ENCODE data around the gene ENO3.
"Not testable (repeated sequence)": the region's sequence is repeated elsewhere in the genome, so short reads cannot be mapped to it uniquely, and the experiment has no call there.

Gene ENO3

GRCh38 chr17:4906642-4907041, 44.3 kb upstream of the ENO3 start:
- H4K8ac ChIP-seq (ENCODE audit: low read length); H3K4ac ChIP-seq (ENCODE audit: low read depth in 1 of 2, low read length in 2 of 2); H3K4me2 ChIP-seq (ENCODE audit: low read length, poor library complexity, severe bottlenecking); H2BK120ac ChIP-seq (ENCODE audit: low read depth, low read length); H3K36me3 ChIP-seq (ENCODE audit: control insufficient read depth in 1 of 2, insufficient read depth in 2 of 2, low read depth in 1 of 2, low read length in 2 of 2); H3K18ac ChIP-seq (ENCODE audit: low read depth in 1 of 2, low read length in 2 of 2); H2BK15ac ChIP-seq (ENCODE audit: low read depth, poor library complexity, severe bottlenecking); H3K14ac ChIP-seq (ENCODE audit: low read length in 2 of 2); H3K23ac ChIP-seq (ENCODE audit: low read length in 2 of 2); DNase-seq; H3K27ac ChIP-seq (ENCODE audit: low read length, poor library complexity, severe bottlenecking); H2BK12ac ChIP-seq (ENCODE audit: low read length in 2 of 2); H2AFZ ChIP-seq (ENCODE audit: low read depth, low read length); H3K79me1 ChIP-seq (replicated peaks; ENCODE audit: low read length, poor library complexity, severe bottlenecking); H3K4me3 ChIP-seq (ENCODE audit: insufficient read depth in 1 of 2, low read depth in 1 of 2, low read length in 2 of 2); H2BK5ac ChIP-seq (ENCODE audit: low read depth, low read length, poor library complexity, severe bottlenecking); H2AK5ac ChIP-seq (ENCODE audit: low read length, severe bottlenecking); H3K9ac ChIP-seq (ENCODE audit: low read length); H3K9me3 ChIP-seq (ENCODE audit: control insufficient read depth, low read length); H4K91ac ChIP-seq (ENCODE audit: low read length): not testable (repeated sequence)
- Histone ChIP-seq H3K4me1 (ENCODE audit: control insufficient read depth, insufficient read depth, low read depth, low read length) (peaks cover 14% of the 10 kb centered on the region), H3K27me3 (ENCODE audit: control insufficient read depth in 1 of 2, insufficient read depth in 1 of 2, low read length in 2 of 2) (peaks cover 3 to 29% of the 10 kb centered on the region in 2 experiments)

- Histone ChIP-seq H3K27me3 (ENCODE audit: control insufficient read depth in 1 of 2, insufficient read depth in 1 of 2, low read length in 2 of 2) (peaks cover 3 to 16% of the 10 kb centered on the region in 2 experiments), H2BK5ac (ENCODE audit: low read depth, low read length, poor library complexity, severe bottlenecking) (no peak overlapping the region), H3K27ac (ENCODE audit: low read length, poor library complexity, severe bottlenecking) (peak overlapping the region; percentile 3), H2AFZ (ENCODE audit: low read depth, low read length) (peak overlapping the region; percentile 34), H3K4ac (ENCODE audit: low read depth in 1 of 2, low read length in 2 of 2) (peak overlapping the region in 1 of 2 experiments; percentile 40), H4K91ac (ENCODE audit: low read length) (peak overlapping the region; percentile 2), H3K9me3 (ENCODE audit: control insufficient read depth, low read length) (no peaks in the 10 kb centered on the region), H3K14ac (ENCODE audit: low read length in 2 of 2) (no peak overlapping the region), H2BK120ac (ENCODE audit: low read depth, low read length) (no peak overlapping the region), H2AK5ac (ENCODE audit: low read length, severe bottlenecking) (no peak overlapping the region), H2BK15ac (ENCODE audit: low read depth, poor library complexity, severe bottlenecking) (no peak overlapping the region), H3K36me3 (ENCODE audit: control insufficient read depth in 1 of 2, insufficient read depth in 2 of 2, low read depth in 1 of 2, low read length in 2 of 2) (no peaks in the 10 kb centered on the region), H2BK12ac (ENCODE audit: low read length in 2 of 2) (peak overlapping the region; percentile 29 to 38), H3K18ac (ENCODE audit: low read depth in 1 of 2, low read length in 2 of 2) (peak overlapping the region; percentile 1 to 79), H3K23ac (ENCODE audit: low read length in 2 of 2) (no peak overlapping the region), H3K9ac (ENCODE audit: low read length) (peak overlapping the region; percentile 74), H3K79me1 (replicated peaks; ENCODE audit: low read length, poor library complexity, severe bottlenecking) (no peaks in the 10 kb centered on the region), H3K4me2 (ENCODE audit: low read length, poor library complexity, severe bottlenecking) (no peak overlapping the region), H3K4me1 (ENCODE audit: control insufficient read depth, insufficient read depth, low read depth, low read length) (peaks cover 14% of the 10 kb centered on the region), H4K8ac (ENCODE audit: low read length) (peak overlapping the region; percentile 9), H3K4me3 (ENCODE audit: insufficient read depth in 1 of 2, low read depth in 1 of 2, low read length in 2 of 2) (no peak overlapping the region)
- 40% methylated on average over 10 of the region's 10 CpGs for WGBS
- DNase-seq, result peak; percentile 39
Observed at GRCh38 chr17:4908301-4908700, 42.6 kb upstream of the ENO3 start.

DNA sequence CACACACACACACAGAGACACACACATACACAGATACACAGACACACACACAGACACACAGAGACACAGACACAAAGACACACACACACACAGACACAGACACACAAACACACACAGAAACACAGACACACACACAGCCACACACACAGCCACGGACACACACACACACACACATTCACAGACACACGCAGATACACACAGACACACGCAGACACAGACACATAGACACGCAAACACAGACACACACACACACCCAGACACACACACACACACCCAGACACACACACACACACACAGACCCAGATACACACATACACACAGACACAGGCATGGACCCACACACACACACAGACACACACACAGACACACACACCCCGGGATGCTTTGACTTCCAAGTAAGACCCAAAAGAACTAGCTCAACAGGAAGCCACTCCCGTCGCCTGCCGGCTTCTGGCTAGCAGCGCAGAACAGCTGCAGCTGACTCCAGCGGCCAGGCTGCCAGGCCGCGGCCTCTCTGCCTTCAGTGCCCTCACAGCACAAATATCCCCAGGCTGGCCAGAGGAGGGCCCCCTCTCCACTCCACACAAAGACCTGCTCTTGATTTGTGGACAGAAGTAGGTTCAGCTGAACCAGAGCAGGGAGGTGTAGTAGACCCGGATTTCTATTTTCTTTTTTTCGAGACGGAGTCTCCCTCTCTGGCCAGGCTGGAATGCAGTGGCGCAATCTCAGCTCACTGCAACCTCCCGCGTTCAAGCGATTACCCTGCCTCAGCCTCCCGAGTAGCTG, 42.0 kb upstream of the ENO3 start:
- peak overlapping the region; percentile 2 for H4K91ac ChIP-seq (ENCODE audit: low read length)
- H2BK15ac ChIP-seq (ENCODE audit: low read depth, poor library complexity, severe bottlenecking), result no peak overlapping the region
- no peak overlapping the region for H2BK5ac ChIP-seq (ENCODE audit: low read depth, low read length, poor library complexity, severe bottlenecking)
- H3K14ac ChIP-seq (ENCODE audit: low read length in 2 of 2), result peak overlapping the region in 1 of 2 experiments; percentile 93
- peak overlapping the region; percentile 9 for H4K8ac ChIP-seq (ENCODE audit: low read length)
- DNase-seq, result peak; percentile 95
- peak overlapping the region; percentile 55 for H2AFZ ChIP-seq (ENCODE audit: low read depth, low read length)
- H3K18ac ChIP-seq (ENCODE audit: low read depth in 1 of 2, low read length in 2 of 2), result peak overlapping the region; percentile 1 to 44
- peaks cover 3 to 15% of the 10 kb centered on the region in 2 experiments for H3K27me3 ChIP-seq (ENCODE audit: control insufficient read depth in 1 of 2, insufficient read depth in 1 of 2, low read length in 2 of 2)
- H3K23ac ChIP-seq (ENCODE audit: low read length in 2 of 2), result no peak overlapping the region
- no peak overlapping the region for H2AK5ac ChIP-seq (ENCODE audit: low read length, severe bottlenecking)
- H2BK12ac ChIP-seq (ENCODE audit: low read length in 2 of 2), result peak overlapping the region; percentile 18 to 58
- H3K36me3 ChIP-seq (ENCODE audit: control insufficient read depth in 1 of 2, insufficient read depth in 2 of 2, low read depth in 1 of 2, low read length in 2 of 2), result no peaks in the 10 kb centered on the region
- H3K9ac ChIP-seq (ENCODE audit: low read length), result peak overlapping the region; percentile 74
- WGBS, result 26% methylated on average over 18 of the region's 20 CpGs
- no peaks in the 10 kb centered on the region for H3K9me3 ChIP-seq (ENCODE audit: control insufficient read depth, low read length)
- no peak overlapping the region for H3K4ac ChIP-seq (ENCODE audit: low read depth in 1 of 2, low read length in 2 of 2)
- no peak overlapping the region for H3K4me2 ChIP-seq (ENCODE audit: low read length, poor library complexity, severe bottlenecking)
- H2BK120ac ChIP-seq (ENCODE audit: low read depth, low read length), result no peak overlapping the region
- H3K79me1 ChIP-seq (replicated peaks; ENCODE audit: low read length, poor library complexity, severe bottlenecking), result no peaks in the 10 kb centered on the region
- H3K4me1 ChIP-seq (ENCODE audit: control insufficient read depth, insufficient read depth, low read depth, low read length), result peaks cover 14% of the 10 kb centered on the region
- H3K4me3 ChIP-seq (ENCODE audit: insufficient read depth in 1 of 2, low read depth in 1 of 2, low read length in 2 of 2), result peak overlapping the region in 1 of 2 experiments; percentile 23
- H3K27ac ChIP-seq (ENCODE audit: low read length, poor library complexity, severe bottlenecking), result peak overlapping the region; percentile 3

DNA sequence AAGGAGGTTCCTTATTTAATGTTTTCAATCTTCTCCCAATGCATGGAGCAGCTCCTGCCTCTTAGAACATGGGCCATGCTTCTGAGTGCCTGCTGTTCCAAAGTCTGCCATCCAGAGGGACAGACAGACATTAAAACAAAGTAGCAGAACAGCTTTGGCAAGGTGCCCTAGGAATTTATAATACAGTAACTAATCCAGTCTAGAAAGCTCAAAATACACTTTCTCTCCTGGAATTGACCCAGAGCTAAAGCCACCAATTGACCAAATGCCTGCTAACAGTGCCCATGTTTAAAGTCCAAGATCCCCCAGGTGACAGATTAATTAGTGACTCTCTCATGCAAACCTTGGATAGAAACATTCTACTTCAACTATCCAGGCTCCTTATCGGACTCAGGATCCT, 36.9 kb upstream of the ENO3 start:
- H3K9ac ChIP-seq (ENCODE audit: low read length), result no peak overlapping the region
- H3K36me3 ChIP-seq (ENCODE audit: control insufficient read depth in 1 of 2, insufficient read depth in 2 of 2, low read depth in 1 of 2, low read length in 2 of 2), result no peaks in the 10 kb centered on the region

More for the DNA sequence above, 36.9 kb upstream of the ENO3 start:
- WGBS, result no CpG with 5 or more reads among the region's 1 CpG
- Histone ChIP-seq H3K14ac (ENCODE audit: low read length in 2 of 2) (no peak overlapping the region), H3K4me2 (ENCODE audit: low read length, poor library complexity, severe bottlenecking) (no peak overlapping the region), H3K4me1 (ENCODE audit: control insufficient read depth, insufficient read depth, low read depth, low read length) (peaks cover 7% of the 10 kb centered on the region), H2AK5ac (ENCODE audit: low read length, severe bottlenecking) (no peak overlapping the region), H2BK12ac (ENCODE audit: low read length in 2 of 2) (no peak overlapping the region), H4K8ac (ENCODE audit: low read length) (no peak overlapping the region), H3K27ac (ENCODE audit: low read length, poor library complexity, severe bottlenecking) (no peak overlapping the region), H4K91ac (ENCODE audit: low read length) (no peak overlapping the region), H3K18ac (ENCODE audit: low read depth in 1 of 2, low read length in 2 of 2) (no peak overlapping the region), H2BK120ac (ENCODE audit: low read depth, low read length) (no peak overlapping the region), H3K23ac (ENCODE audit: low read length in 2 of 2) (no peak overlapping the region), H3K27me3 (ENCODE audit: control insufficient read depth in 1 of 2, insufficient read depth in 1 of 2, low read length in 2 of 2) (no peaks in the 10 kb centered on the region), H3K4me3 (ENCODE audit: insufficient read depth in 1 of 2, low read depth in 1 of 2, low read length in 2 of 2) (no peak overlapping the region), H2BK5ac (ENCODE audit: low read depth, low read length, poor library complexity, severe bottlenecking) (no peak overlapping the region), H2AFZ (ENCODE audit: low read depth, low read length) (no peak overlapping the region), H3K4ac (ENCODE audit: low read depth in 1 of 2, low read length in 2 of 2) (no peak overlapping the region), H2BK15ac (ENCODE audit: low read depth, poor library complexity, severe bottlenecking) (no peak overlapping the region), H3K79me1 (replicated peaks; ENCODE audit: low read length, poor library complexity, severe bottlenecking) (no peaks in the 10 kb centered on the region), H3K9me3 (ENCODE audit: control insufficient read depth, low read length) (no peaks in the 10 kb centered on the region)
- no peak for DNase-seq

Data from mesenchymal stem cell (in vitro differentiated cells and primary cell).